Upper lobe of left lung (tissue), 4 donors: ENCODE measurements around the gene DYRK1A.

Experiments
- CTCF ChIP-seq, 6 experiments: fragments of 450-650 bp in 4 of 6; fragments of 200-600 bp in 2 of 6; sonication (generic) in 2 of 6; IDR thresholded peaks; one replicate each; pipeline ENCODE4 v1.5.1; 2016 to 2019; ENCODE audit warnings: antibody characterized with exemption in 6 of 6
- EP300 ChIP-seq, 4 donors: sonication (generic); formaldehyde crosslinking; IDR thresholded peaks; one replicate each; pipeline ENCODE4 v1.5.1; 2017; ENCODE audit warnings: antibody characterized with exemption in 4 of 4, control low read depth in 2 of 4
- POLR2A ChIP-seq, 4 donors: fragments of 450-650 bp; IDR thresholded peaks; one replicate each; pipeline ENCODE4 v1.5.1; 2016 to 2017; ENCODE audit warnings: antibody characterized with exemption in 4 of 4, mild to moderate bottlenecking in 2 of 4
- POLR2AphosphoS5 ChIP-seq, 2 donors: sonication (generic); formaldehyde crosslinking; IDR thresholded peaks; one replicate each; pipeline ENCODE4 v1.5.1; 2017; ENCODE audit warnings: antibody characterized with exemption in 2 of 2

DNA sequence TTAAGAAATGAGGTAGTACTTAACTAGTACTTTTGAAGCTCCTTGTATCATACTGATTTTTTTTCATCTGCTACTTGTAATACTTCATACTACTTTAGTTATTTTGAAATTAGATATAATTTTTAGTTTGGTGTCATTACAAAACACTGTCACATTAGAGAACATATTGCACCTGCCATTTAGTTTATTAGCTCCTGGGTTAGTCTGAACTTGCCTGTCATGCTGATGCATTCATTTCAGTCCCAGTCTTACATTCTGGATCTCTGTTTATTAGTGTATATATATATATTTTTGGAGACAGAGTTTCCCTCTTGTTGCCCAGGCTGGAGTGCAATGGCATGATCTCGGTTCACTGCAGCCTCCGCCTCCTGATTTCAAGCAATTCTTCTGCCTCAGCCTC, 50.3 kb downstream of the DYRK1A start:
- TF ChIP-seq CTCF (IDR thresholded peaks at IDR 0.05) (no peak), EP300 (IDR thresholded peaks at IDR 0.05) (no peak), POLR2A (IDR thresholded peaks at IDR 0.05) (no peak), POLR2AphosphoS5 (IDR thresholded peaks at IDR 0.05) (no peak)
